GM18508 (cell line): ENCODE measurements around the gene SYNC.
"Not testable (repeated sequence)": the region's sequence is repeated elsewhere in the genome, so short reads cannot be mapped to it uniquely, and the experiment has no call there.

Experiments
- ATAC-seq: cut with Tn5 transposase; IDR thresholded peaks from one replicate; pipeline ENCODE4 v1.9.1; 2021; ENCODE audit warnings: moderate number of reproducible peaks; ENCODE audit not compliant: insufficient read depth, unreplicated experiment

SYNC gene

DNA sequence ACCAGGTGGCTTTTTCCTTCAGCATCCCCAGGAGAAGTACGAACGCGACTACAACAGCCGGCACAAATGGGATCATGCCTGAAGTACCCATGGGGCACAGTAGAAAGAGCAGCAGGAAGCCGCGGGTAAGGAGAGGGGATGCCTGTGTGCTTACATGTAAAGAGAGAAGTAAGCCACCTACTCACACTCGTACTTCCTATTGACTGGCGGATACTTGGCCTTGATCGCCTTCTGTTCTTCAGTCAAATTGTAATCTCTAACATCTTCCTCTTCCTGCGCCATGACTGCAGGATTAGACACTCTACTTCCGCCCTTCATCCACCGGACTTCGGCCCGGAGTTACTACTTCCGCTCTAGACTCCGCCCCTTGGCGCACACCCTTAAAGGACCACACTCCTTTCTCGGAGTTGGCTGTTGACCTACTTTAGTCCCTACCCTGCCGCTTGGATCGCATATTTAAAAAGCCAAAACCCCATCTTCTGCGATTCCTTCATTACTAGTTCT lies 52.3 kb downstream of the SYNC start, which contains the start of gene ZBTB8OS:
ZBTB8OS (minus strand) TSS at position 303 of the 504 bp plus-strand sequence; CDS start at position 282, 21 bp downstream.
- no peak for ATAC-seq

DNA sequence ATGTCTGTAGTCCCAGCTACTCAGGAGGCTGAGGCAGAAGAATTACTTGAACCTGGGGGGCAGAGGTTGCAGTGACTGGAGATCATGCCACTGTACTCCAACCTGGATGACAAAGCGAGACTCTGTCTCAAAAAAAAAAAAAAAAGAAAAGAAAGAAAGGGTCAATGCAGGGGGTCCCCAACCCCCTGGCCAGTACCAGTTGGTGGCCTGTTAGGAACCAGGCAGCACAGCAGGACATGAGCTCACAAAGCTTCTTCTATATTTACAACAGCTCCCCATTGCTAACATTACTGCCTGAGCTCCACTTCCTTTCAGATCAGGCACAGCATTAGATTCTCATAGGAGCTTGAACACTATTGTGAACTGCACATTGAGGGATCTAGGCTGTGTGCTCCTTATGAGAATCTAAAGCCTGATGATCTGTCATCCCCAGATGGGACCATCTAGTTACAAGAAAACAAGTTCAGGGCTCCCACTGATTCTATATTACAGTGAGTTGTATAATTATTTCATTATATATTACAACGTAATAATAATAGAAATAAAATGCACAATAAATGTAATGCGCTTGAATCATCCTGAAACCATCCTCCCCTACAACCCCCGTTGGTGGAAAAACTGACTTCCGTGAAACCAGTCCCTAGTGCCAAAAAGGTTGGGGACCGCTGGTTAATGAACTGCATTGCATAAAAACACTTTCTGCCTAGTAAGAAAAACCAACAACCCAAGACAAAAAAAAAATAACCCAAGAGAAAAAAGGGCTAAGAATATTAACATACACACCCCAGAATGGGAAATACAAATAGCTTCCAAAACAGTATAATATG lies 55.0 kb downstream of the SYNC start:
- no peak for ATAC-seq

DNA sequence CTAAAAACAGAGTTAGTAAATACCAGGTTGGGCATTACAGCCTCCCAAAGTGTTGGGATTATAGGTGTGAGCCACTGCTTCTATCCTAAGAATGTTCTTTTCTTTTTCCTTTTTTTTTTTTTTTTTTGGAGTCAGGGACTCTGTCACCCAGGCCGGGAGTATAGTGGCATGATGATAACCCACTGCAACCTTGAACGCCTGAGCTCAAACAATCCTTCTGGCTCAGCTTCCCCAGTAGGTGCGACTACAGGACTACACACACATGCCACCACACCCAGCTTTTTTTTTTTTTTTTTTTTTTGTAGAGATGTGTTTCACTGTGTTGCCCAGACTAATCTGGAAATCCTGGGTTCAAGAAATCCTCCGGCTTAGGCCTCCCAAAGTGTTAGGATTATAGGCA lies 58.1 kb downstream of the SYNC start:
- ATAC-seq: no peak

DNA sequence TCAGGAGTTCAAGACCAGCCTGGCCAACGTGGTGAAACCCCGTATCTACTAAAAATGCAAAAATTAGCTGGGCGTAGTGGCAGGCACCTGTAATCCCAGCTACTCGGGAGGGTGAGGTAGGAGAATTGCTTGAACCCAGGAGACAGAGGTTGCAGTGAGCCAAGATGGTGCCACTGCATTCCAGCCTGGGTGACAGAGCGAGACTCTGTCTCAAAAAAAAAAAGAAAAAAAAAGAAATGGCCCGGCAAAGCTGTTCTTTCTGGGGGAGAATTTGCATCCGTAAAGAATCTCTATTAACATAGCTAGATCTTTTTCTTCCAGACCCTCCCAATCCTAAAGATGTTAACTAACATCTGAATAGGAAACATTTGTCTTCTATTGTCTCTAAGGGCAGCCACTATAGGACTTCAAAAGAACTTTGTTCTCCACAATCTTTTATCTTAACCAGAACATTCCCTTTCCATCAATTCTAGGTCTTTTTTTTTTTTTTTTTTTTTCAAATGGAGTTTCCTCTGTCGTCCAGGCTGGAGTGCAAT lies 60.2 kb downstream of the SYNC start:
- not testable (repeated sequence) for ATAC-seq

DNA sequence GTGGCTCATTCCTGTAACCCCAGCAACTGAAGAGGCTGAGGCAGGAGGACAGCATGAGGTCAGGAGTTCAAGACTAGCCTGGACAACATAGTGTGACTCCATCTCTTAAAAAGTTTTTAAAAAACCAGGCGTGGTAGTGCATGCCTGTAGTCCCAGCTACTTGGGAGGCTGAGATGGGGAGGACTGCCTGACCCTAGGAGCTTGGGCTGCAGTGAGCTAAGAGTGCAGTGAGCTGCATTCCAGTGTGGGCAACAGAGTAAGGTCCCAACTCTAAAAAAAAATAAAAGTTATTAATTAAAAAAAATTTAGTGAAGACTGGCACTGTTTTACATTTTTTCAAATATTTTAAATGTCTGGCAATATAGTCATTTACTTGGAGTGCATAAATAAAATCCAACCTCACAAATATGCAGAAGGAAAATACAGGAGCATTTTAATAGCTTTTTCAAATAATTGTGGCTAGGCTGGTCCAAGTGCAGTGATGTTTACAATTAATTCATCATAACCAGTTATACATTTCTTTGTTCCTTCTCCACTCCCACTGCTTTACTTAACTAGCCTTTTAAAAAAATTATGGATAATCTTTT lies 63.0 kb downstream of the SYNC start:
- ATAC-seq: no peak

DNA sequence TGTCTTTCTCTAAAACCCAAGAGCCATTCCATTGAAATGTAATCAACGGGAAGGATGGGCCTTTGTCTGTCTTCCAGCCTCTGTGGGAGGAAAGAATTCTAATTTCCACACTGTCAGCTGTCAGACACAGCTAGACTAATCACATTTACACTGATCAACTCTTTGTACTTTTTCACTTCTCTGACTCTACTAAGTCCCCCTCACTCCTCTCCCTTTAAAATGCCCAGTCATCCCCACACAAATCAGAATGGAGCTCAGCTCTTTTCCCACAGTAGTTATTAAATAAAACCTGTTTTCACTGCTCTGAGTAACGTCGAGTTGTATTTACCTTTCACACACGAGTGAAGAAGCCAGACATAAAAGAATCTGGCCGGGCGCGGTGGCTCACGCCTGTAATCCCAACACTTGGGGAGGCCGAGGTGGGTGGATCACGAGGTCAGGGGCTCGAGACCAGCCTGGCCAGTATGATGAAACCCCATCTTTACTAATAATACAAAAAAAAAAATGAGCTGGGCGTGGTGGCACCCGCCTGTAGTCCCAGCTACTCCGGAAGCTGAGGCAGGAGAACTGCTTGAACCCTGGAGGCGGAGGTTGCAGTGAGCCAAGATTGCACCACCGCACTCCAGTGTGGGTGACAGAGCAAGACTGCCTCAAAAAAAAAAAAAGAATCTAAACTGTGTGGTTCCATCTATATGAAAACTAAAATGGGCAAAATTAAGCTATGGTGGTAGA lies 65.5 kb downstream of the SYNC start:
- no peak for ATAC-seq

DNA sequence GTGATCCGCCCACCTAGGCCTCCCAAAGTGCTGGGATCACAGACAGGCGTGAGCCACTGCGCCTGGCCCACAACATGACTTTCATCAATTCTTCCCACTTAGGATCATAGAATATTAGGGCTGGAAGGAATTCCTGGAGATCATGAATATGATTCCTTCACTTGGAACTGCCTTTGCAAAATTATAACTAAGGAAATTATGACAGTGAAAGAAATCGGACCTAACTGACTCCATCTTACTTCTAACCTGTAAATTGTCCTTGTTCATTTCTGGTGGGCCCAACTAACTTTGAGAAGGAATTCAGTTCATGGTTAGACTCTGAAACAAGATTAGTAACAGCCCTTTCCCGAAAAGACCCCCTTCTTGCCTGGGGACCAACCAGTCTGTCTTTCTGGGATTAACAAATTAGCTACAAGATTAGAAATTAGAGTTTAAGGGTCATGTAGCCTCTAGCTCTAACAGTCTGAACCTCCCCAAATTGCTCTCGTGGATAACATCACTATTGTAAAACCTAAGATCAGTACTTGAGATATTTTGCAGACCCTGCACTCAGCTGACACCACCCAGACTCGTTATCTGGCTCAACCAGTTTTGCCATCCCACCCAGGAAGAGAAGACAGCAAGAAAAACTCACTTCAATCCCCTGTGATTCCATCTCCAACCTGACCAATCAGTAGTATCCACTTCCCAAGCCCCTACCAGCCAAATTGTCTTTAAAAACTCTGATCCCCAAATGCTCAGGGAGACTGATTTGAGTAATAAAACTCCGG lies 66.9 kb downstream of the SYNC start:
- ATAC-seq: no peak

DNA sequence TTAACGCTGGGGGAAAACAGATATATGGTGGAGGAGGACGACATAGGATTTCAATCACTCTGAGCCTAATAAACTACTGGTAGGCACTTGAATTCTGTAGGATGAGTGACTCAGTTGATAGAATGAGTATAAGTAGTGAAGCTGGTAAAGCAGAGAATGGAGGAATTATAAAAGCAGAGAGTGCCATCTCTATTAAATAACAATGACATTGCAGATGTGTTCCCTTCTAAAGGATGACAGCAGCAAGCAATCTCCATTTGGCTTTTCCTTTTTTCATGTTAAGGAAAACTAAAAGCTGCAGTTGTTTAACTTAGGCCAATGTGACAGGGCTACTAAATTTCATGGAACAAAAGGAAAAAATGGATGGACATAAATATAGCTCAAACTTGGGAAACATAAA lies 69.7 kb downstream of the SYNC start:
- no peak for ATAC-seq

DNA sequence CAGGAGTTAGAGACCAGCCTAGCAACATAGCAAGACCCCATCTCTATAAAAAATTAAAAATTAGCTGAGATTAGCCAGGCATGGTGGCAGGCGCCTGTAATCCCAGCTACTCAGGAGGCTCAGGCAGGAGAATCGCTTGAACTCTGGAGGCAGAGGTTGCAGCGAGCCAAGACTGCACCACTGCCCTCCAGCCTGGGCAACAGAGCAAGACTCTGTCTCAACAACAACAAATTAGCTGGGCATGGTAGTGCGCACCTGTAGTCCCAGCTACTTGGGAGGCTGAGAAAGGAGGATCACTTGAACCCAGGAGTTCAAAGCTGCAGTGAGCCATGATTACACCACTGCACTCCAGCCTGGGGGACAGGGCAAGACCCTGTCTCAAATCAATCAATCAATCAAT lies 72.4 kb downstream of the SYNC start:
- not testable (repeated sequence) for ATAC-seq
